22Rv1 (cell line): ENCODE data around the gene TMEM179.

Experiments used
- CTCF ChIP-seq: fragments of 450-650 bp; IDR thresholded peaks from 2 replicates; pipeline ENCODE4 v1.5.1; 2017; ENCODE audit warnings: mild to moderate bottlenecking
- ZFX ChIP-seq: fragments of 450-650 bp; IDR thresholded peaks from 2 replicates; pipeline ENCODE4 v1.6.1; 2017; ENCODE audit warnings: antibody characterized with exemption, borderline replicate concordance

GRCh38 chr14:104593710-104594136, 10.8 kb downstream of the TMEM179 start:
- TF ChIP-seq CTCF: no peak
- TF ChIP-seq ZFX: no peak
